HepG2 (cell line): ENCODE measurements around the gene POLE4. TPM values are rescaled to one million over a fixed set of nuclear protein-coding genes. Genes with fewer than 3 reads are reported as not detected.

Experiments used
- EP300 ChIP-seq, 3 experiments: sonication (generic) in 1 of 3; formaldehyde crosslinking in 1 of 3; IDR thresholded peaks; 2 replicates each; pipeline versions ENCODE4 v1.5.1 to v1.6.1; 2011 to 2020; ENCODE audit warnings: low read depth in 2 of 3, low read length in 2 of 3, borderline replicate concordance in 1 of 3, improper control_type of control experiment in 1 of 3, mild to moderate bottlenecking in 1 of 3, missing genetic modification reagents in 1 of 3, moderate library complexity in 1 of 3
- FOSL2 ChIP-seq: sonication (generic); formaldehyde crosslinking; IDR thresholded peaks from 2 replicates; pipeline ENCODE4 v1.4.0; 2020; ENCODE audit warnings: missing genetic modification reagents
- FOXA1 ChIP-seq, 2 experiments: fragments of 450-650 bp in 1 of 2; sonication (generic) in 1 of 2; formaldehyde crosslinking in 1 of 2; IDR thresholded peaks; 2 replicates each; pipeline versions ENCODE4 v1.4.0 to v1.6.1; 2016 to 2020; ENCODE audit warnings: missing genetic modification reagents in 1 of 2
- FOXA3 ChIP-seq: IDR thresholded peaks from 2 replicates; pipeline ENCODE4 v1.6.1; 2016; ENCODE audit warnings: missing genetic modification reagents, missing compliant biosample characterization
- HMG20A ChIP-seq: IDR thresholded peaks from 2 replicates; pipeline ENCODE4 v1.6.1; 2016; ENCODE audit warnings: borderline replicate concordance
- JUN ChIP-seq: sonication (generic); formaldehyde crosslinking; IDR thresholded peaks from 2 replicates; pipeline ENCODE4 v1.4.0; 2020; ENCODE audit warnings: mild to moderate bottlenecking, missing genetic modification reagents
- JUND ChIP-seq: sonication (generic); formaldehyde crosslinking; IDR thresholded peaks from 2 replicates; pipeline ENCODE4 v1.8.0; 2022; ENCODE audit warnings: mild to moderate bottlenecking, missing genetic modification reagents
- KLF9 ChIP-seq: IDR thresholded peaks from 2 replicates; pipeline ENCODE4 v1.6.1; 2016; ENCODE audit warnings: low read depth
- LCORL ChIP-seq, 2 experiments: fragments of 450-650 bp in 1 of 2; sonication (generic) in 1 of 2; formaldehyde crosslinking in 1 of 2; IDR thresholded peaks; 2 replicates each; pipeline versions ENCODE4 v1.5.0 to v1.6.1; 2017 to 2020; ENCODE audit warnings: antibody characterized with exemption in 1 of 2, missing genetic modification reagents in 1 of 2
- MAF1 ChIP-seq: sonication (generic); formaldehyde crosslinking; IDR thresholded peaks from 2 replicates; pipeline ENCODE4 v1.5.0; 2020; ENCODE audit warnings: missing genetic modification reagents, borderline replicate concordance
- MED1 ChIP-seq: sonication (generic); formaldehyde crosslinking; IDR thresholded peaks from 2 replicates; pipeline ENCODE4 v1.4.0; 2020; ENCODE audit warnings: missing genetic modification reagents
- MIER3 ChIP-seq: IDR thresholded peaks from 2 replicates; pipeline ENCODE4 v1.6.1; 2016; ENCODE audit warnings: missing compliant biosample characterization, borderline replicate concordance
- RCOR2 ChIP-seq: IDR thresholded peaks from 2 replicates; pipeline ENCODE4 v1.6.1; 2016; ENCODE audit warnings: missing biosample characterization, missing genetic modification reagents
- SAP130 ChIP-seq: IDR thresholded peaks from 2 replicates; pipeline ENCODE4 v1.6.1; 2016; ENCODE audit warnings: low read depth
- ZNF33A ChIP-seq: sonication (generic); formaldehyde crosslinking; IDR thresholded peaks from 2 replicates; pipeline ENCODE4 v1.5.1; 2020; ENCODE audit warnings: missing genetic modification reagents, mild to moderate bottlenecking, moderate library complexity, borderline replicate concordance
- polyA plus RNA-seq, 8 experiments: library from polyadenylated mRNA; depleted of rRNA in 3 of 8; stranded (reverse) in 7 of 8; unstranded in 1 of 8; fragments of >200 nt; fragmentation: Illumina TruSeq in 4 of 8; extraction: Trizol in 4 of 8; gene quantifications; 2 replicates each; pipeline versions ENCODE4 v1.2.1 to v1.2.3, GENCODE V29; 2011 to 2016; ENCODE audit warnings: low read depth in 4 of 8, missing spikeins in 1 of 8, mixed read lengths in 1 of 8; ENCODE audit not compliant: insufficient read depth in 1 of 8
- total RNA-seq, 5 experiments: library from RNA; depleted of rRNA; stranded (reverse); fragments of >200 nt; fragmentation: Illumina TruSeq; extraction: Trizol; gene quantifications; 2 replicates each; pipeline ENCODE4 v1.2.3, GENCODE V29; 2016; ENCODE audit warnings: low read depth in 1 of 5
- TF ChIP-seq, protein P1 (sequence below): sonication (generic); formaldehyde crosslinking; IDR thresholded peaks from 2 replicates; pipeline ENCODE4 v1.5.0; 2020; ENCODE audit warnings: mild to moderate bottlenecking, missing genetic modification reagents
- TF ChIP-seq, protein P2 (sequence below): sonication (generic); formaldehyde crosslinking; IDR thresholded peaks from 2 replicates; pipeline ENCODE4 v1.9.0; 2021; ENCODE audit warnings: missing genetic modification reagents, borderline replicate concordance
- TF ChIP-seq, protein P3 (sequence below), 2 experiments: sonication (generic) in 1 of 2; formaldehyde crosslinking in 1 of 2; IDR thresholded peaks; 2 replicates each; pipeline versions ENCODE4 v1.4.0 to v1.6.1; 2018 to 2020; ENCODE audit warnings: missing genetic modification reagents in 2 of 2, borderline replicate concordance in 1 of 2, low read depth in 1 of 2, mild to moderate bottlenecking in 1 of 2, missing biosample characterization in 1 of 2
- TF ChIP-seq, protein P4 (sequence below): IDR thresholded peaks from 2 replicates; pipeline ENCODE4 v1.4.0; 2020; ENCODE audit warnings: mild to moderate bottlenecking, missing genetic modification reagents

The POLE4 gene
- total and polyA plus RNA-seq, 2 of the 13 experiments (the other 11 are each of a cell fraction or from before 2014, with no cell fraction given) = 106 to 116 TPM

DNA sequence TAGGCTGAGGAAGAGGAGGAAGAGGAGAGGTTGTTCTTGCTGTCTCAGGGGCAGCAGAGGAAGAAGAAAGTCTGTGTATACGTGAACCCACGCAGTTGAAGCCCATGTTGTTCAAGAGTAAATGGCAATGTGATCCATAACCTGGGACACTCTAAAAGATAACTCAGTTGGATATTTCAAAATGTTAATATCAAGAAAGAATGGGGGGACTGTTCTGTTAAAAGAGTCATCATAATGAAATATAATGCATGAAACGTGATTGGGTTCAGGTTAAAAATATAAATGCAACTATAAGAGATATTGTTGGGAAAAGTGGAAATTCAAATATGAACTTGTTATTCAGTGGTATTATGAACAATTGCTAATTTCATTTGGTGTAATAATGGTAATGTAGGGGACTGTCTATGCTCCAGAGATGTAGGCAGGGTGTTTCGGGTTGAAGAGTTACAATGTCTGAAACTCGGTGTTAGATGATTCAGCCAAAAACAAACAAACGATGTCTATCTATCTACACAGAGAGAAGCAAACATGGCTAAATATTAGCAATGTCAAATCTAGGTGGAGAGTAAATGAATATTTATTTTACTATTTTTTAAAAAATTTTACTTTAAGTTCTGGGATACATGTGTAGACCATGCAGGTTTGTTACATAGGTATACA, 21.1 kb upstream of the POLE4 start (continued):
- TF ChIP-seq FOXA1 (IDR thresholded peaks at IDR 0.05) = no peak
- peak; percentile 62; the same call in 1 of the 2 replicates for TF ChIP-seq FOXA1 (CRISPR knock-in tag; IDR thresholded peaks at IDR 0.05)
- TF ChIP-seq MIER3 (CRISPR knock-in tag) = peak; percentile 26; the same call in 1 of the 2 replicates
- peak; percentile 83 for TF ChIP-seq JUND (CRISPR knock-in tag)
- TF ChIP-seq HMG20A = peak; percentile 30; the same call in 1 of the 2 replicates
- 0 out of 2 replicates have a peak, but pooled peaks have one; percentile 45 for TF ChIP-seq JUN (CRISPR knock-in tag)
- TF ChIP-seq, protein P1, sequence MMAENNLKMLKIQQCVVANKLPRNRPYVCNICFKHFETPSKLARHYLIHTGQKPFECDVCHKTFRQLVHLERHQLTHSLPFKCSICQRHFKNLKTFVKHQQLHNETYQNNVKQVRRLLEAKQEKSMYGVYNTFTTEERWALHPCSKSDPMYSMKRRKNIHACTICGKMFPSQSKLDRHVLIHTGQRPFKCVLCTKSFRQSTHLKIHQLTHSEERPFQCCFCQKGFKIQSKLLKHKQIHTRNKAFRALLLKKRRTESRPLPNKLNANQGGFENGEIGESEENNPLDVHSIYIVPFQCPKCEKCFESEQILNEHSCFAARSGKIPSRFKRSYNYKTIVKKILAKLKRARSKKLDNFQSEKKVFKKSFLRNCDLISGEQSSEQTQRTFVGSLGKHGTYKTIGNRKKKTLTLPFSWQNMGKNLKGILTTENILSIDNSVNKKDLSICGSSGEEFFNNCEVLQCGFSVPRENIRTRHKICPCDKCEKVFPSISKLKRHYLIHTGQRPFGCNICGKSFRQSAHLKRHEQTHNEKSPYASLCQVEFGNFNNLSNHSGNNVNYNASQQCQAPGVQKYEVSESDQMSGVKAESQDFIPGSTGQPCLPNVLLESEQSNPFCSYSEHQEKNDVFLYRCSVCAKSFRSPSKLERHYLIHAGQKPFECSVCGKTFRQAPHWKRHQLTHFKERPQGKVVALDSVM (CRISPR knock-in tag) = no peak
- TF ChIP-seq ZNF33A (CRISPR knock-in tag) = 0 out of 2 replicates have a peak, but pooled peaks have one; percentile 52
- peak; percentile 85 for TF ChIP-seq FOXA3 (CRISPR knock-in tag)
- TF ChIP-seq RCOR2 (CRISPR knock-in tag) = peak; percentile 17; the same call in 1 of the 2 replicates
- 0 out of 2 replicates have a peak, but pooled peaks have one; percentile 32 for TF ChIP-seq KLF9 (CRISPR knock-in tag)
- peak in 1 of 2 experiments; percentile 53; a peak in 1 of 4 replicates for TF ChIP-seq EP300 (IDR thresholded peaks at IDR 0.05; ENCODE audit: low read depth in 2 of 2, low read length in 2 of 2)
- TF ChIP-seq EP300 (CRISPR knock-in tag; IDR thresholded peaks at IDR 0.05; ENCODE audit: borderline replicate concordance) = no peak
- peak; percentile 92 for TF ChIP-seq FOSL2
- TF ChIP-seq LCORL (IDR thresholded peaks at IDR 0.05) = no peak
- TF ChIP-seq LCORL (CRISPR knock-in tag; IDR thresholded peaks at IDR 0.05) = peak; percentile 56
- no peak for TF ChIP-seq MAF1 (CRISPR knock-in tag)
- TF ChIP-seq MED1 (CRISPR knock-in tag) = peak; percentile 36; the same call in 1 of the 2 replicates
- TF ChIP-seq, protein P2, sequence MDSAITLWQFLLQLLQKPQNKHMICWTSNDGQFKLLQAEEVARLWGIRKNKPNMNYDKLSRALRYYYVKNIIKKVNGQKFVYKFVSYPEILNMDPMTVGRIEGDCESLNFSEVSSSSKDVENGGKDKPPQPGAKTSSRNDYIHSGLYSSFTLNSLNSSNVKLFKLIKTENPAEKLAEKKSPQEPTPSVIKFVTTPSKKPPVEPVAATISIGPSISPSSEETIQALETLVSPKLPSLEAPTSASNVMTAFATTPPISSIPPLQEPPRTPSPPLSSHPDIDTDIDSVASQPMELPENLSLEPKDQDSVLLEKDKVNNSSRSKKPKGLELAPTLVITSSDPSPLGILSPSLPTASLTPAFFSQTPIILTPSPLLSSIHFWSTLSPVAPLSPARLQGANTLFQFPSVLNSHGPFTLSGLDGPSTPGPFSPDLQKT (CRISPR knock-in tag) = no peak
- peak; percentile 66 for TF ChIP-seq SAP130
- TF ChIP-seq, protein P3, sequence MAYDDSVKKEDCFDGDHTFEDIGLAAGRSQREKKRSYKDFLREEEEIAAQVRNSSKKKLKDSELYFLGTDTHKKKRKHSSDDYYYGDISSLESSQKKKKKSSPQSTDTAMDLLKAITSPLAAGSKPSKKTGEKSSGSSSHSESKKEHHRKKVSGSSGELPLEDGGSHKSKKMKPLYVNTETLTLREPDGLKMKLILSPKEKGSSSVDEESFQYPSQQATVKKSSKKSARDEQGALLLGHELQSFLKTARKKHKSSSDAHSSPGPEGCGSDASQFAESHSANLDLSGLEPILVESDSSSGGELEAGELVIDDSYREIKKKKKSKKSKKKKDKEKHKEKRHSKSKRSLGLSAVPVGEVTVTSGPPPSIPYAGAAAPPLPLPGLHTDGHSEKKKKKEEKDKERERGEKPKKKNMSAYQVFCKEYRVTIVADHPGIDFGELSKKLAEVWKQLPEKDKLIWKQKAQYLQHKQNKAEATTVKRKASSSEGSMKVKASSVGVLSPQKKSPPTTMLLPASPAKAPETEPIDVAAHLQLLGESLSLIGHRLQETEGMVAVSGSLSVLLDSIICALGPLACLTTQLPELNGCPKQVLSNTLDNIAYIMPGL (CRISPR knock-in tag; IDR thresholded peaks at IDR 0.05; ENCODE audit: borderline replicate concordance in 1 of 2, low read depth in 1 of 2) = no peak
- TF ChIP-seq, protein P4, sequence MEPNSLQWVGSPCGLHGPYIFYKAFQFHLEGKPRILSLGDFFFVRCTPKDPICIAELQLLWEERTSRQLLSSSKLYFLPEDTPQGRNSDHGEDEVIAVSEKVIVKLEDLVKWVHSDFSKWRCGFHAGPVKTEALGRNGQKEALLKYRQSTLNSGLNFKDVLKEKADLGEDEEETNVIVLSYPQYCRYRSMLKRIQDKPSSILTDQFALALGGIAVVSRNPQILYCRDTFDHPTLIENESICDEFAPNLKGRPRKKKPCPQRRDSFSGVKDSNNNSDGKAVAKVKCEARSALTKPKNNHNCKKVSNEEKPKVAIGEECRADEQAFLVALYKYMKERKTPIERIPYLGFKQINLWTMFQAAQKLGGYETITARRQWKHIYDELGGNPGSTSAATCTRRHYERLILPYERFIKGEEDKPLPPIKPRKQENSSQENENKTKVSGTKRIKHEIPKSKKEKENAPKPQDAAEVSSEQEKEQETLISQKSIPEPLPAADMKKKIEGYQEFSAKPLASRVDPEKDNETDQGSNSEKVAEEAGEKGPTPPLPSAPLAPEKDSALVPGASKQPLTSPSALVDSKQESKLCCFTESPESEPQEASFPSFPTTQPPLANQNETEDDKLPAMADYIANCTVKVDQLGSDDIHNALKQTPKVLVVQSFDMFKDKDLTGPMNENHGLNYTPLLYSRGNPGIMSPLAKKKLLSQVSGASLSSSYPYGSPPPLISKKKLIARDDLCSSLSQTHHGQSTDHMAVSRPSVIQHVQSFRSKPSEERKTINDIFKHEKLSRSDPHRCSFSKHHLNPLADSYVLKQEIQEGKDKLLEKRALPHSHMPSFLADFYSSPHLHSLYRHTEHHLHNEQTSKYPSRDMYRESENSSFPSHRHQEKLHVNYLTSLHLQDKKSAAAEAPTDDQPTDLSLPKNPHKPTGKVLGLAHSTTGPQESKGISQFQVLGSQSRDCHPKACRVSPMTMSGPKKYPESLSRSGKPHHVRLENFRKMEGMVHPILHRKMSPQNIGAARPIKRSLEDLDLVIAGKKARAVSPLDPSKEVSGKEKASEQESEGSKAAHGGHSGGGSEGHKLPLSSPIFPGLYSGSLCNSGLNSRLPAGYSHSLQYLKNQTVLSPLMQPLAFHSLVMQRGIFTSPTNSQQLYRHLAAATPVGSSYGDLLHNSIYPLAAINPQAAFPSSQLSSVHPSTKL = peak; percentile 79
